ENCODE results near the gene CDRT15.
"Not testable (repeated sequence)": the region's sequence is repeated elsewhere in the genome, so short reads cannot be mapped to it uniquely, and the experiment has no call there.

- TF ChIP-seq POLR2A (IDR thresholded peaks at IDR 0.05; ENCODE audit: low read length); GATA1 (IDR thresholded peaks at IDR 0.05; ENCODE audit: low read depth, low read length): not testable (repeated sequence)
Observed at GRCh38 chr17:14192636-14193344, 43.9 kb downstream of the CDRT15 start.
